Colonic mucosa (tissue), 4 donors: ENCODE results near the gene IGFBP4. TPM values are rescaled to one million over a fixed set of nuclear protein-coding genes. Genes with fewer than 3 reads are reported as not detected.

Experiments used
- DNase-seq: peaks from one replicate; pipeline ENCODE4 v3.0.0-alpha.2; 2020
- H3K27ac ChIP-seq: fragments of 200-600 bp; one replicate; pipeline ENCODE4 v1.8.0; 2021
- H3K27me3 ChIP-seq: fragments of 200-600 bp; one replicate; pipeline ENCODE4 v1.8.0; 2021
- H3K36me3 ChIP-seq: fragments of 200-600 bp; one replicate; pipeline ENCODE4 v1.8.0; 2021
- H3K4me1 ChIP-seq: fragments of 200-600 bp; one replicate; pipeline ENCODE4 v1.8.0; 2021; ENCODE audit warnings: mild to moderate bottlenecking
- H3K4me3 ChIP-seq: fragments of 200-600 bp; one replicate; pipeline ENCODE4 v1.8.0; 2021
- H3K9ac ChIP-seq, 2 donors: one replicate each; pipeline ENCODE4 v1.7.0; 2013; ENCODE audit warnings: control low read depth in 2 of 2, low read depth in 2 of 2, low read length in 2 of 2
- H3K9me3 ChIP-seq: fragments of 200-600 bp; one replicate; pipeline ENCODE4 v1.8.0; 2021
- intact Hi-C: fragments of 100-400 bp; cut with DNase I; formaldehyde crosslinking; loops from one replicate; pipeline ENCODE4 v1.14.1; 2022
- total RNA-seq, 2 donors: library from RNA; stranded (reverse); fragmentation: NEBNext Ultra II Directional in 1 of 2; extraction: Animal tissue kit (Norgen Biotek cat#: 25700) in 1 of 2; gene quantifications; one replicate each; pipeline ENCODE4 v1.2.1, GENCODE V29; 2021
- TF ChIP-seq, protein P1 (sequence below): fragments of 200-600 bp; IDR thresholded peaks from one replicate; pipeline ENCODE4 v1.8.0; 2022; ENCODE audit warnings: antibody characterized with exemption, mild to moderate bottlenecking
- donor health status: healthy.
- donor health status: DM: no; HTN: no; CAD: no.
- donor health status: DM: no; HTN: no; CAD: no.

Gene IGFBP4
- total RNA-seq, 2 donors from 2014 or later, result 182 to 291 TPM

DNA sequence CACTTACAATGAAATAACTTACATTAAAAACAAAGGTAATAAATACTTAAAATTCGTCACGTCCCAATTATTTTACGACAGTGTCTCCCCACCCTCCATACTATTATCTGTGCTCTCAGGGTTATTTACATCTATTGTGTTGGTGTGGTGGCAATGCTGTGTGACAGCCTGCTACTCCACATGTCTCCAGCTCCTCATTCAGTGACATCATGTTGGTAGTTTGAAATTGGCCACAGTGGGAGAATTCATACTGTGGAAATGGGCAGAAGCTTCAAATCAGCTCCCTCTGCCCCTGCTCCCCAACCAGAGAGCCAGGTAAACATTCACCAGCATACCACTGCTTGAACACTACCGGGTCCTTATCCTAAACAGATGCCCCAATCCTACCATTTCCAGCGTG is 51.9 kb downstream of the IGFBP4 start:
- Histone ChIP-seq H3K4me3 (no peak overlapping the region), H3K27me3 (no peaks in the 10 kb centered on the region), H3K9ac (no peak overlapping the region), H3K36me3 (no peaks in the 10 kb centered on the region), H3K27ac (no peak overlapping the region), H3K4me1 (peaks cover 6% of the 10 kb centered on the region), H3K9me3 (no peaks in the 10 kb centered on the region)
- TF ChIP-seq, protein P1, sequence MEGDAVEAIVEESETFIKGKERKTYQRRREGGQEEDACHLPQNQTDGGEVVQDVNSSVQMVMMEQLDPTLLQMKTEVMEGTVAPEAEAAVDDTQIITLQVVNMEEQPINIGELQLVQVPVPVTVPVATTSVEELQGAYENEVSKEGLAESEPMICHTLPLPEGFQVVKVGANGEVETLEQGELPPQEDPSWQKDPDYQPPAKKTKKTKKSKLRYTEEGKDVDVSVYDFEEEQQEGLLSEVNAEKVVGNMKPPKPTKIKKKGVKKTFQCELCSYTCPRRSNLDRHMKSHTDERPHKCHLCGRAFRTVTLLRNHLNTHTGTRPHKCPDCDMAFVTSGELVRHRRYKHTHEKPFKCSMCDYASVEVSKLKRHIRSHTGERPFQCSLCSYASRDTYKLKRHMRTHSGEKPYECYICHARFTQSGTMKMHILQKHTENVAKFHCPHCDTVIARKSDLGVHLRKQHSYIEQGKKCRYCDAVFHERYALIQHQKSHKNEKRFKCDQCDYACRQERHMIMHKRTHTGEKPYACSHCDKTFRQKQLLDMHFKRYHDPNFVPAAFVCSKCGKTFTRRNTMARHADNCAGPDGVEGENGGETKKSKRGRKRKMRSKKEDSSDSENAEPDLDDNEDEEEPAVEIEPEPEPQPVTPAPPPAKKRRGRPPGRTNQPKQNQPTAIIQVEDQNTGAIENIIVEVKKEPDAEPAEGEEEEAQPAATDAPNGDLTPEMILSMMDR, result no peak
- no peak for DNase-seq
- intact Hi-C loops, result no loop called here

- H3K9ac ChIP-seq, result no peak overlapping the region
- H3K4me1 ChIP-seq, result no peaks in the 10 kb centered on the region
- TF ChIP-seq, protein P1, result no peak
- no peak overlapping the region for H3K27ac ChIP-seq
- no peak overlapping the region for H3K4me3 ChIP-seq
- intact Hi-C loops, result no loop called here
- H3K9me3 ChIP-seq, result no peaks in the 10 kb centered on the region
- no peaks in the 10 kb centered on the region for H3K27me3 ChIP-seq
- no peaks in the 10 kb centered on the region for H3K36me3 ChIP-seq
- DNase-seq, result no peak
These were observed 52.9 kb downstream of the IGFBP4 start for GRCh38 chr17:40496170-40496569.

DNA sequence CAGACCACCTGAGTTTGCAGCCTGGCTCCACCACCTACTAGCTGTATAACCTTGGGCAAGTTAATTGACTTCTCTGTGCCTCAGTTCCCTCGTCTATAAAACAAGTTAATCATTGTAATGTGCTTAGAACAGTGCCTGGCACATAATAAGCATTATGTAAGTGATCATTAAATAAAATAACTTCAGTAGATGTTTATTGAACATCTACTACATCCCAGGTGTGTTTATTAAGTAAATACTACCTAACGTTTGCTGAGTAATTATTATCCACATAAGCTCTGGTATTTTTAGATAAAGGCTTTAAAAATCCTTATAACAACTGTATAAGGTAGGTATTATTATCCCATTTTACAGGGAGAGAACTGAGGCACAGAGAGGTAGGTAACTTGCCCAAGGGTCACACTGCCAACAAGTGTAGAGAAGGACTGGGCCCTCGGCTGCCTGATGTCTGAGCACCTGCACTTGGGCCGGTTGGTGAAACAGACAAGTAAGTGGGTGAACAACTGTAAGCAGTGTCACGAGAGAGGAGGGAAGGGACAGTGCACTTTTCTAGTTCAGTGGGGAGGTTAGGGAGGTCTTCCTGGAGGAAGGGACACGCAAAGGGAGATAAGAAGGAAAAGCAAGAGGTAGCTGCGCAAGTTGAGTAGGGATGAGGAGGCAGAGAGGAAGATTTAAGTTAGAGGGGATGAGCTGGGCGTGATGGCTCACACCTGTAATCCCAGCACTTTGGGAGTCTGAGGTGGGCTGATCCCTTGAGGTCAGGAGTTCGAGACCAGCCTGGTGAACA is 53.6 kb downstream of the IGFBP4 start:
- intact Hi-C loops, result no loop called here
- DNase-seq, result no peak
- no peaks in the 10 kb centered on the region for H3K9me3 ChIP-seq
- H3K36me3 ChIP-seq, result no peaks in the 10 kb centered on the region
- TF ChIP-seq, protein P1, result no peak
- no peak overlapping the region for H3K9ac ChIP-seq
- no peak overlapping the region for H3K4me3 ChIP-seq
- no peaks in the 10 kb centered on the region for H3K4me1 ChIP-seq
- H3K27me3 ChIP-seq, result no peaks in the 10 kb centered on the region
- no peak overlapping the region for H3K27ac ChIP-seq

DNA sequence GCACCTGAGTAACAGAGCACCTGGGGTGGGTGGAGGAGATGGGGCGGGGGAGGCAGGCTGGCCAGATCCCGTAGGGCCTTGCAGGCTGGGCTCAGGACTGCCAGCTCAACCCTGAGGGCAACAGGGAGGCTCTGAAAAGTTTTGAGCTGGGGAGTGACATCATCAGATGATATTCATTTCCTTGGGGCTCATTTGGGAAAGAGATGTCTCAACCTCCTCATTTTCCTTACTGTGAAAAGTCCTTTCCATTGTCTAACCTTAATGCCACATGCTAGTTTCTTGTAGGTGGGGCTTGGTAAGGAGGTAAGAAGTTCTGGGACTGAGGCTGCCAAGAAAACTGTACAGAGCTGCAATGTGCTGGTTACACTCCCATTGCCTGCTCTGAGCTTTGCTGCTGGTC is 54.4 kb downstream of the IGFBP4 start:
- no peaks in the 10 kb centered on the region for H3K9me3 ChIP-seq
- H3K27ac ChIP-seq, result peak overlapping the region; percentile 74
- H3K4me3 ChIP-seq, result no peak overlapping the region
- H3K27me3 ChIP-seq, result no peaks in the 10 kb centered on the region
- no peaks in the 10 kb centered on the region for H3K4me1 ChIP-seq
- no peak for DNase-seq
- peak overlapping the region in 1 of 2 donors; percentile 7 for H3K9ac ChIP-seq
- intact Hi-C loops, result no loop called here
- TF ChIP-seq, protein P1, result no peak
- no peaks in the 10 kb centered on the region for H3K36me3 ChIP-seq

DNA sequence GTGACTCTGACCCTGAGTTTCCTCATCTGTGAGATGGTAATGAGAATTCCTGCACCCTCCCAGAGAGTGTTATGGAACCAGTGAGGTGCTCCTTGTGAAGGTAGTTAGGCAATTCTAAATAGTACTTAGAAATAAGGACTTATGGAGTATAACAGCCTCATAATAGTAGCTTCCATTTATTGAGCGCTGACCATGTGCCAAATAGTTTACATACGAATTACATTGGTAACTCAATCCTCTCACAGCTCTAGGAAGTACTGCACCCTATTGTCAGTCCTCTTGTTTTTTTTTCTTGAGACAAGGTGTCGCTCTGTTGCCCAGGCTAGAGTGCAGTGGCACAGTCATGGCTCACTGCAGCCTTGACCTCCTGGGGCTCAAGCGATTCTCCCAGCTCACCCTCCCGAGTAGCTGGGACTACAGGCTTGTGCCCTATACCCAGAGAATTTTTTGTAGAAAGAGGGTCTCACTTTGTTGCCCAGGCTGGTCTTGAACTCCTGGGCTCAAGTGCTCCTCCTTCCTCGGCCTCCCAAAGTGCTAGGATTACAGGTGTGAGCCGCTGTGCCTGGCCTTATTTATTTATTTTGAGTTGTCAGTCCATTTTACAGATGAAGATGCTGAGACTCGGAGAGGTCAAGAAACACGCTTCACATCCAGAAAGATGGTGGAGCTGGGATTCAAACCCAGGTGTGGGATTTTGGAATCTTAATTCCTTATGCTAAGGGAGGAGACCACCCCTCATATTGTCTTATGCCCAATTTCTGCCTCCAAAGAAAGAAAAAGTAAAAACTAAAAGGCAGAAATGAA is 55.2 kb downstream of the IGFBP4 start:
- Histone ChIP-seq H3K9me3 (no peaks in the 10 kb centered on the region), H3K9ac (peak overlapping the region; percentile 27 to 85), H3K27me3 (no peaks in the 10 kb centered on the region), H3K36me3 (no peaks in the 10 kb centered on the region), H3K27ac (peak overlapping the region; percentile 74), H3K4me3 (no peak overlapping the region), H3K4me1 (no peaks in the 10 kb centered on the region)
- intact Hi-C loops, result no loop called here
- TF ChIP-seq, protein P1, result no peak
- DNase-seq, result no peak
